ENCODE measurements around the gene PBX1.
A peak's percentile ranks its signal among the peaks of the same experiment; 100 is the strongest.
"Not testable (repeated sequence)": the region's sequence is repeated elsewhere in the genome, so short reads cannot be mapped to it uniquely, and the experiment has no call there.

PBX1 gene

DNA sequence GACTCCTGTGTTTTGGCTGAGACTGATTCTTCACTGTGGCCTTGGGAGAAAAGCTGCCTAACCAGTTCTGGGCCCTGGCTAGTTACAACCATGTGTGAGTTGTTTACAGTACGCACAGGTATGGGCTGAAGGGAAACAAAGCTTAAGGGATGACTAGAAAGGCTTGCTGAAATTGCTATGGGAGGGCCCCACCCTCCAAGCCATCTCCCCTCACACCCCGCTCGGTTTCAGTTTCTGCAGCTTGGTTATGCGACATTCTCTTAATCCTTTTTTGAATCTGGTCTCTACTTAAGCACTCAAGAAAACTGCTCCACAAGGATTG, 43.1 kb downstream of the PBX1 start:
- in situ Hi-C loops (cut with HindIII; ENCODE audit: low sequenced_read_pairs), result no loop called here

DNA sequence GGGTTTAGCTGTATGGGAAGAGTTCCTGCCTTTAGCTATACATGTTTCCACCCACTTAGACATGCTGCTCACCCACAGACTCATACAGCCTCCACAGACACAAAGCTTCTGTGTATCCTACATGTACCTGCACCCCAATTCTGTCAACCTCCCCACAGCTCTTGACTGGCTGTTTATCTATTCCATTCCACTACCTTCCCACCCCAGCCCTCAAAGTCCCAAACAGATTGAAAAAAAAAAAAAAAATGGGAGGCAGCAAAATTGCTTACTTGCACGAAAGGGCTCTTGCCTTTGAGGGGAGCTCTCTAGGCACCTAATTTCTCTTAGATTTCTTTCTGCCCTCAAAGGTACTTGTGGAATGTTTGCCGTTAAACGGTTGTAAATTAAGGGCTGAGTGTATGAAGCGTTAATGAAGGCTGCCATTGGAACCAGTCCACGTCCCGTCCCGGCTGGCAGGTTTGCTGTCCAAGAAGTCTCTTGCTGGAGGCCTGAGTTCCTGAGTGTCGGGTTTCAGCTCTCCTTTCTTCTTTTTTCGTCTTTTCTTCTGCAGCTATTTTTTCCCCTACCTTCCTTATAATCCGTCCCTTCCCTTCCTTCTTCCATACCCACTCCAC, 43.6 kb downstream of the PBX1 start:
- DNase-seq (ENCODE audit: low read depth), result peak; percentile 77
- TF ChIP-seq, protein P1, sequence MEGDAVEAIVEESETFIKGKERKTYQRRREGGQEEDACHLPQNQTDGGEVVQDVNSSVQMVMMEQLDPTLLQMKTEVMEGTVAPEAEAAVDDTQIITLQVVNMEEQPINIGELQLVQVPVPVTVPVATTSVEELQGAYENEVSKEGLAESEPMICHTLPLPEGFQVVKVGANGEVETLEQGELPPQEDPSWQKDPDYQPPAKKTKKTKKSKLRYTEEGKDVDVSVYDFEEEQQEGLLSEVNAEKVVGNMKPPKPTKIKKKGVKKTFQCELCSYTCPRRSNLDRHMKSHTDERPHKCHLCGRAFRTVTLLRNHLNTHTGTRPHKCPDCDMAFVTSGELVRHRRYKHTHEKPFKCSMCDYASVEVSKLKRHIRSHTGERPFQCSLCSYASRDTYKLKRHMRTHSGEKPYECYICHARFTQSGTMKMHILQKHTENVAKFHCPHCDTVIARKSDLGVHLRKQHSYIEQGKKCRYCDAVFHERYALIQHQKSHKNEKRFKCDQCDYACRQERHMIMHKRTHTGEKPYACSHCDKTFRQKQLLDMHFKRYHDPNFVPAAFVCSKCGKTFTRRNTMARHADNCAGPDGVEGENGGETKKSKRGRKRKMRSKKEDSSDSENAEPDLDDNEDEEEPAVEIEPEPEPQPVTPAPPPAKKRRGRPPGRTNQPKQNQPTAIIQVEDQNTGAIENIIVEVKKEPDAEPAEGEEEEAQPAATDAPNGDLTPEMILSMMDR (IDR thresholded peaks at IDR 0.05; ENCODE audit: low read depth, low read length, missing control alignments), result no peak
- no peak overlapping the region for H3K4me3 ChIP-seq (ENCODE audit: low read depth, low read length)
- in situ Hi-C loops (cut with HindIII; ENCODE audit: low sequenced_read_pairs), result no loop called here

More for the DNA sequence above, 43.1 kb downstream of the PBX1 start:
- DNase-seq (ENCODE audit: low read depth), result no peak
- no peak overlapping the region for H3K4me3 ChIP-seq (ENCODE audit: low read depth, low read length)
- TF ChIP-seq, protein P1 (IDR thresholded peaks at IDR 0.05; ENCODE audit: low read depth, low read length, missing control alignments), result no peak

DNA sequence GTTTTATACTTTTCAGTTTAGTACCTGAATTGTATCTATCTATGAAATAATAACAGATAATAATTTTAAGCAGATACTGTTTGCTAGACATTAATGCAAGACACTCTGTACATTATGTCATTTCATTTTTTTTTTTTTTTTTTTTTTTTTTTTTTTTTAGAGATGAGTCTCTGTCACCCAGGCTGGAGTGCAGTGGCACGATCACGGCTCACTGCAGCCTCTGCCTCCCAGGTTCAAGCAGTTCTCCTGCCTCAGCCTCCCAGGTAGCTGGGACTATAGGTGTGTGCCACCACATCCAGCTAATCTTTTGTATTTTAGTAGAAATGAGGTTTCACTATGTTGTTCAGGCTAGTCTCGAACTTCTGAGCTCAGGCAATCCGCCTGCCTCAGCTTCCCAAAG, 44.8 kb downstream of the PBX1 start:
- DNase-seq (ENCODE audit: low read depth); H3K4me3 ChIP-seq (ENCODE audit: low read depth, low read length); in situ Hi-C loops (cut with HindIII; ENCODE audit: low sequenced_read_pairs): not testable (repeated sequence)

DNA sequence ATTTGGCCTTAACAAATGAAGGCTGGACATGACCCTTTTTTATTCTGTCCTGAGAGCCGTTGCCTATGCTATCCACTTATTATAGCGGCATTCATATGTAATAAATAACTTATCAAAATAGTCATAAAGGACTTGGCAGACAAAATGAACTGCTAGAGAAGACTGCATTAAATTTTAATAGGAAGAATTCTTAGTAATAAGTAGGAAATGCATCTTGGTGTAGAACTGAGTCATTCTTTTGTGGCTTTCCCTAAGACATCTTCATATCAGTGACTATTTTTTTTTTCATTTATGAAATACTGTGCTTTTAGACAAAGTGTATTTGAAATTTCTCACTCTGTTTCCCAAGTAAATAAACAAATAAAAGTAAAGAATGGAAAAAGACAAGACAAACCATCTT, 45.6 kb downstream of the PBX1 start:
- TF ChIP-seq, protein P1 (IDR thresholded peaks at IDR 0.05; ENCODE audit: low read depth, low read length, missing control alignments), result no peak
- DNase-seq (ENCODE audit: low read depth), result no peak
- H3K4me3 ChIP-seq (ENCODE audit: low read depth, low read length), result no peak overlapping the region
- in situ Hi-C loops (cut with HindIII; ENCODE audit: low sequenced_read_pairs), result no loop called here

DNA sequence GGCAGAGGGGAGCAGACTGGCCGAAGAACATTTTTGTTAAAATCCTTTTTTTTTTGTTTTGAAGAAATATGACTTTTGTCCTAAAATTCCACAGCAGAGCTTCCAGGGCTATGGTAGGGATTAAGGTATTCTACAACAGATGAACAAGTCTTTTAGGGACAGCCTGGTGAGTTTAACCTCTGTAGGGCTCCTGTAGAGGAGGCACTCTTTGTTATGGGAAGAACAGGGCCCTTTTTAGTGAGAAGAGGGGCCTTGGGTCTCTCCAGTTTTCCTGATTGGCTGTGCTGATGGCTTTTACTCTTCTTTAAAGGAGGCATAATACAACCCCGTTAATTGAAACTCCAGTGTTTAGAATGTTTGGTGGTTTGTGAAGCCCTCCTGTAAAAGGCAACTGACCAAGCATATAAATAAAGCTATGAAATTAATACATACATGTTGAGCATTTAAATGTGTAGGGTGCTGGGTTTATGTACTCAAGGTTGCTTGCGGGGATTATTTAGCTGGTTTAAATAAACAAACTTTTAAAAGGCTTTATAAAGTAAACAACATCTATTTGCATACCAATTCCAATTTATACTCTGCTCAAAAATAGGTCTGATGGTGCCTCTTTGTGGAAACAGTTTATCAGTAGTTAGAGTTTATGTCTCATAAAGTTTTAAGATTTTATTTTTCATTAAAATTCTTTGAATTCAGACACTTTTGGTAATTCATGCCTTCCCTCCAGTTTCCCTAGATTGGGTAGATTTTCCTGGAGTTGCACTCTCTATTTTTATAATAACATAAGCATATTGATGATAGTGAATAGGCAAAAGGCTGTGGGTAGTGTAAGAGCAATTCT, 46.5 kb downstream of the PBX1 start:
- DNase-seq (ENCODE audit: low read depth), result no peak
- in situ Hi-C loops (cut with HindIII; ENCODE audit: low sequenced_read_pairs), result no loop called here
- TF ChIP-seq, protein P1 (IDR thresholded peaks at IDR 0.05; ENCODE audit: low read depth, low read length, missing control alignments), result no peak
- H3K4me3 ChIP-seq (ENCODE audit: low read depth, low read length), result no peak overlapping the region

DNA sequence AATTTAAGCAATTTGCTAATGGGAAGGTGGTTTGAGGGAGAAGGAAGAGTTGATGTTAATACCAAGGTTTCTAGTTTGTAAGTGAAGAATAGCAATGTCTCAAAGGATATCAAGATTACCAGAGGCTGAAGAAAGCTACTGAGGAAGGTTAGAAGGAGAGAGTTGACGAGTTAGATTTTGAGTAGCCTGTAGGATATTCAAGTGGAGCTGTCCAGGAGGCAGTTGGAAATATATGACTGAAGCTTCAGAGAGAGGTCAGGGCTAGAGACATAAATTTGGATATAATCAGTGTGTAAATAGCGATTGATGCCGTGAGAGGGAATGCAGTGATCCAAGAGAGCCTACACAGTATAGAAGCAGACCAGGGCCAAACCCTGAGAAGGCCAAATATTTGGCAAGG, 48.4 kb downstream of the PBX1 start:
- no peak overlapping the region for H3K4me3 ChIP-seq (ENCODE audit: low read depth, low read length)
- in situ Hi-C loops (cut with HindIII; ENCODE audit: low sequenced_read_pairs), result no loop called here
- TF ChIP-seq, protein P1 (IDR thresholded peaks at IDR 0.05; ENCODE audit: low read depth, low read length, missing control alignments), result no peak
- DNase-seq (ENCODE audit: low read depth), result no peak

DNA sequence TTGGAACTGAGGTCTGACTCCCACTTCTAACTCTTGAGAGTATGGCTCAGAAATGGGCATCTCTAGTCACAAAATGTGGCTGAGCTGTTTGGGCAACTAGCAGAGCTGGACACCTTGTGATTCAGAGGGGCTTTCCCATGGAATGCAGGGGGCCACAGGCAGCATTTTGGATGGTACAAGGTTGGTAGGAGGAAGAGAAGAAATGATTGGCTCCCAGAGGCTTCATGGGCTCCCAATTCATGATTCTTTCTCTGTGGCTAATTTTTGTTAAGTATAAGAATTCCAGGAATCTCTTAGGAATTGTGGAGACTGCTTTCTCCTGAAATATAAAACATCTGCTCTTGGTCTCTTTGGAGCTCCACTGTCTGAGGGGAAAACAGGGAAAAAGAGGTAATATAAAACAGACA, 49.7 kb downstream of the PBX1 start:
- H3K4me3 ChIP-seq (ENCODE audit: low read depth, low read length), result no peak overlapping the region
- in situ Hi-C loops (cut with HindIII; ENCODE audit: low sequenced_read_pairs), result no loop called here
- TF ChIP-seq, protein P1 (IDR thresholded peaks at IDR 0.05; ENCODE audit: low read depth, low read length, missing control alignments), result no peak
- no peak for DNase-seq (ENCODE audit: low read depth)
